GM12865 (cell line): ENCODE measurements around the gene NDST3.

Experiments
- DNase-seq: peaks from one replicate; pipeline ENCODE4 v3.0.0; 2010; ENCODE audit warnings: low read depth
- H3K4me3 ChIP-seq: 2 replicates; pipeline ENCODE4 v1.5.1; 2011; ENCODE audit warnings: mild to moderate bottlenecking, low read depth, low read length, control low read depth
- CTCF ChIP-seq: IDR thresholded peaks from 2 replicates; pipeline ENCODE4 v1.5.1; 2011; ENCODE audit warnings: low read length, control low read depth, low read depth, inconsistent platforms; ENCODE audit not compliant: insufficient read depth; ENCODE audit errors: missing control alignments

Gene NDST3

GRCh38 chr4:118035309-118035708 lies 1.0 kb downstream of the NDST3 start:
- no peak overlapping the region for H3K4me3 ChIP-seq
- no peak for DNase-seq
- TF ChIP-seq CTCF, result no peak

GRCh38 chr4:118036336-118036735 lies 2.0 kb downstream of the NDST3 start:
- no peak for DNase-seq
- TF ChIP-seq CTCF, result no peak
- H3K4me3 ChIP-seq, result no peak overlapping the region

- no peak overlapping the region for H3K4me3 ChIP-seq
- DNase-seq, result no peak
- no peak for TF ChIP-seq CTCF
Measured at GRCh38 chr4:118037955-118038354, 3.7 kb downstream of the NDST3 start.

GRCh38 chr4:118046323-118046722 lies 12.0 kb downstream of the NDST3 start:
- no peak overlapping the region for H3K4me3 ChIP-seq
- no peak for TF ChIP-seq CTCF
- no peak for DNase-seq

GRCh38 chr4:118047043-118047442 lies 12.8 kb downstream of the NDST3 start:
- no peak overlapping the region for H3K4me3 ChIP-seq
- no peak for DNase-seq
- no peak for TF ChIP-seq CTCF

GRCh38 chr4:118058955-118059354 lies 24.7 kb downstream of the NDST3 start:
- H3K4me3 ChIP-seq, result no peak overlapping the region
- no peak for DNase-seq
- TF ChIP-seq CTCF, result no peak

GRCh38 chr4:118059397-118059796 lies 25.1 kb downstream of the NDST3 start:
- no peak for TF ChIP-seq CTCF
- DNase-seq, result no peak
- H3K4me3 ChIP-seq, result no peak overlapping the region
